Upper lobe of left lung (tissue), 6 donors: Measurements from ENCODE around the gene FGGY. TPM values are rescaled to one million over a fixed set of nuclear protein-coding genes. Genes with fewer than 3 reads are reported as not detected.

ENCODE experiments used
- ATAC-seq, 2 donors: fragments of 200-7000 bp; cut with Tn5 transposase; one replicate each; pipeline ENCODE4 v1.9.1; 2022; ENCODE audit warnings: mild to moderate bottlenecking in 2 of 2, moderate library complexity in 2 of 2; ENCODE audit not compliant: low FRiP score in 2 of 2
- DNase-seq, 2 donors: peaks; one replicate each; pipeline ENCODE4 v3.0.0-alpha.2; 2019 to 2020
- H3K27ac ChIP-seq, 4 donors: fragments of 200-600 bp; sonication (generic); one replicate each; pipeline ENCODE4 v1.5.1; 2016 to 2019
- H3K27me3 ChIP-seq, 4 donors: fragments of 200-600 bp; sonication (generic); one replicate each; pipeline ENCODE4 v1.5.1; 2017 to 2019
- H3K36me3 ChIP-seq, 4 donors: fragments of 200-600 bp; sonication (generic); one replicate each; pipeline ENCODE4 v1.5.1; 2016 to 2019
- H3K4me1 ChIP-seq, 4 donors: fragments of 200-600 bp; sonication (generic); one replicate each; pipeline ENCODE4 v1.5.1; 2018 to 2019
- H3K4me3 ChIP-seq, 4 donors: fragments of 200-600 bp; sonication (generic); one replicate each; pipeline ENCODE4 v1.5.1; 2017 to 2019; ENCODE audit warnings: mild to moderate bottlenecking in 2 of 4, moderate library complexity in 1 of 4
- H3K9me3 ChIP-seq, 4 donors: fragments of 200-600 bp; sonication (generic); one replicate each; pipeline ENCODE4 v1.5.1; 2018 to 2019
- EP300 ChIP-seq, 4 donors: sonication (generic); formaldehyde crosslinking; IDR thresholded peaks; one replicate each; pipeline ENCODE4 v1.5.1; 2017; ENCODE audit warnings: antibody characterized with exemption in 4 of 4, control low read depth in 2 of 4
- POLR2A ChIP-seq, 4 donors: fragments of 450-650 bp; IDR thresholded peaks; one replicate each; pipeline ENCODE4 v1.5.1; 2016 to 2017; ENCODE audit warnings: antibody characterized with exemption in 4 of 4, mild to moderate bottlenecking in 2 of 4
- POLR2AphosphoS5 ChIP-seq, 2 donors: sonication (generic); formaldehyde crosslinking; IDR thresholded peaks; one replicate each; pipeline ENCODE4 v1.5.1; 2017; ENCODE audit warnings: antibody characterized with exemption in 2 of 2
- WGBS, 2 donors: methylation state at CpG; one replicate each; pipeline ENCODE4 v1.1.5; 2017 to 2018; 5-methylcytosine and 5-hydroxymethylcytosine counted together
- total RNA-seq, 6 donors: library from RNA; depleted of rRNA in 4 of 6; stranded (reverse); fragments of >200 nt in 4 of 6; gene quantifications; one replicate each; pipeline versions ENCODE4 v1.1.0 to v1.2.1, GENCODE V29; 2016 to 2021
- TF ChIP-seq, protein P1 (sequence below), 6 experiments: fragments of 450-650 bp in 4 of 6; fragments of 200-600 bp in 2 of 6; sonication (generic) in 2 of 6; IDR thresholded peaks; one replicate each; pipeline ENCODE4 v1.5.1; 2016 to 2019; ENCODE audit warnings: antibody characterized with exemption in 6 of 6
- donor health status: DM: no; HTN: no; CAD: no; lungs with moderate emphysema.
- donor health status: DM: no; HTN: yes; CAD: no; lungs with severe emphysema.

The FGGY gene
- total RNA-seq, 6 donors from 2014 or later = 11.8 to 51.3 (median 22.6) TPM

DNA sequence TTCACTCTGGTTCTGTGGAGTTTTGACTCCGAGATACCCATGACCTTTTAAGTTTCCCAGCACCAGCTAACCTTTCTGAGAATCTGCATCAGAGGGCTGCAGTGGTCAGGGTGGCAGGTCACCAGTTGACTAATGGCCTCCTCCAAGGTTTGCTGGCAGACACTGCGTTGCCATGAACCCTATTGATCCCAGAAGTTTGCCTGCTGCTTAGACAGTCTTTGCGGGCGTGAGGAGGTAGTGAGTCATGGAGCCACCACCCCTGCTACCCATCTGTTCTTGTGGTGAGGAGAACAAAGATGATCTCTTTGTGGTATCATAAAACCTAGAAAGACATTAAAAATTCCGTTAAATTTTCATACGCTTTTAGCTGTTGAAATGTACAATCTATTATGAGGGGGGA lies 180.4 kb downstream of the FGGY start:
- Histone ChIP-seq H3K4me1 (no peaks in the 10 kb centered on the region), H3K9me3 (no peaks in the 10 kb centered on the region), H3K36me3 (no peaks in the 10 kb centered on the region), H3K27ac (no peak overlapping the region), H3K27me3 (no peaks in the 10 kb centered on the region), H3K4me3 (no peak overlapping the region)
- ATAC-seq = no peak
- DNase-seq = no peak
- TF ChIP-seq EP300 (IDR thresholded peaks at IDR 0.05) (no peak), POLR2A (IDR thresholded peaks at IDR 0.05) (no peak), POLR2AphosphoS5 (IDR thresholded peaks at IDR 0.05) (no peak)
- TF ChIP-seq, protein P1, sequence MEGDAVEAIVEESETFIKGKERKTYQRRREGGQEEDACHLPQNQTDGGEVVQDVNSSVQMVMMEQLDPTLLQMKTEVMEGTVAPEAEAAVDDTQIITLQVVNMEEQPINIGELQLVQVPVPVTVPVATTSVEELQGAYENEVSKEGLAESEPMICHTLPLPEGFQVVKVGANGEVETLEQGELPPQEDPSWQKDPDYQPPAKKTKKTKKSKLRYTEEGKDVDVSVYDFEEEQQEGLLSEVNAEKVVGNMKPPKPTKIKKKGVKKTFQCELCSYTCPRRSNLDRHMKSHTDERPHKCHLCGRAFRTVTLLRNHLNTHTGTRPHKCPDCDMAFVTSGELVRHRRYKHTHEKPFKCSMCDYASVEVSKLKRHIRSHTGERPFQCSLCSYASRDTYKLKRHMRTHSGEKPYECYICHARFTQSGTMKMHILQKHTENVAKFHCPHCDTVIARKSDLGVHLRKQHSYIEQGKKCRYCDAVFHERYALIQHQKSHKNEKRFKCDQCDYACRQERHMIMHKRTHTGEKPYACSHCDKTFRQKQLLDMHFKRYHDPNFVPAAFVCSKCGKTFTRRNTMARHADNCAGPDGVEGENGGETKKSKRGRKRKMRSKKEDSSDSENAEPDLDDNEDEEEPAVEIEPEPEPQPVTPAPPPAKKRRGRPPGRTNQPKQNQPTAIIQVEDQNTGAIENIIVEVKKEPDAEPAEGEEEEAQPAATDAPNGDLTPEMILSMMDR (IDR thresholded peaks at IDR 0.05) = no peak
- 90 to 96% methylated on average over 6 of the region's 6 CpGs for WGBS, 2 donors

DNA sequence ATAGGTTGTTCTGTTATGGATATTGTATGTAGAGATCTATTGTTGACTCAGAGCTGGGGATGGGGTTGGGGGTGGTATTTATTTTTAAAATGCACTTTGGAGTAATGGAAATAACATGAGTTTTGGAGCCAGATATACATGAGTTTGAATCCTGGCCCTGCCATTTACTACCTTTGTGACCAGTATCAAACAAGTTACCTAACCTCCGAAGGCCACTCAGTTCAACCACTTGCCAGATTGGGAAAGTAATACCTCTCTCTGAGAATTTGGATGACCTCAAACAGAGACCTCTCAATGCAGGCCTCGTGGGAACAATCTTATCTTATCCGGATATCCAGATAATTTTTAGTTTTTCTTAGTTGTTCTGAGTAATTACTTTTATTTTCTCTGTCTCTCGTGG lies 181.0 kb downstream of the FGGY start:
- no peaks in the 10 kb centered on the region for H3K9me3 ChIP-seq
- TF ChIP-seq, protein P1 (IDR thresholded peaks at IDR 0.05) = no peak
- no peak for TF ChIP-seq EP300 (IDR thresholded peaks at IDR 0.05)
- no peak for TF ChIP-seq POLR2A (IDR thresholded peaks at IDR 0.05)
- no peak for TF ChIP-seq POLR2AphosphoS5 (IDR thresholded peaks at IDR 0.05)
- WGBS, 2 donors = 88 to 92% methylated on average over 4 of the region's 4 CpGs
- H3K27ac ChIP-seq = no peak overlapping the region
- DNase-seq (no peak), ATAC-seq (no peak)
- H3K36me3 ChIP-seq = no peaks in the 10 kb centered on the region
- H3K4me3 ChIP-seq = no peak overlapping the region
- H3K27me3 ChIP-seq = no peaks in the 10 kb centered on the region
- no peaks in the 10 kb centered on the region for H3K4me1 ChIP-seq

DNA sequence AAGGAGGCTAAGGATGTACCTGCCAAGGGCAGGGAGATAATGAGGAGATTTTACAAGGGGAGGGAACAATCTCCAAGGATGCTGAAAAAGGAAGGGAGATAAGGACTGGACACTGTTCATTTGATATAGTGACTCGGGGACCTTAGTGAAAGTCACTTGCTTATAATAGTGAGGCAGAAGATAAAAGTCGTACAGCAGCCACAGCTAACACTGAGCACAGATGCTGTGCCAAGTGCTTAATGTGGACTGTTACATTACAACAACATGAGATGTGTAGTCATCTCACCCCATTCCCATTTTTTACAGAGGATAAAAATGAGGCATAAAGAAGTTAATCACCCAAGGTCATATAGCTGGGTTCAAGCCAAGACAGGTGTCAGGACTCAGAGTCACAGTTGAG lies 181.9 kb downstream of the FGGY start:
- Histone ChIP-seq H3K36me3 (no peaks in the 10 kb centered on the region), H3K9me3 (no peaks in the 10 kb centered on the region), H3K27me3 (no peaks in the 10 kb centered on the region), H3K27ac (no peak overlapping the region), H3K4me1 (peaks cover 0 to 3% (median 0%) of the 10 kb centered on the region in 4 donors), H3K4me3 (no peak overlapping the region)
- WGBS, 2 donors = 90% methylated on average over 2 of the region's 2 CpGs
- ATAC-seq (no peak), DNase-seq (no peak)
- TF ChIP-seq POLR2A (IDR thresholded peaks at IDR 0.05) = no peak
- TF ChIP-seq, protein P1 (IDR thresholded peaks at IDR 0.05) = no peak
- TF ChIP-seq EP300 (IDR thresholded peaks at IDR 0.05) = no peak
- no peak for TF ChIP-seq POLR2AphosphoS5 (IDR thresholded peaks at IDR 0.05)

DNA sequence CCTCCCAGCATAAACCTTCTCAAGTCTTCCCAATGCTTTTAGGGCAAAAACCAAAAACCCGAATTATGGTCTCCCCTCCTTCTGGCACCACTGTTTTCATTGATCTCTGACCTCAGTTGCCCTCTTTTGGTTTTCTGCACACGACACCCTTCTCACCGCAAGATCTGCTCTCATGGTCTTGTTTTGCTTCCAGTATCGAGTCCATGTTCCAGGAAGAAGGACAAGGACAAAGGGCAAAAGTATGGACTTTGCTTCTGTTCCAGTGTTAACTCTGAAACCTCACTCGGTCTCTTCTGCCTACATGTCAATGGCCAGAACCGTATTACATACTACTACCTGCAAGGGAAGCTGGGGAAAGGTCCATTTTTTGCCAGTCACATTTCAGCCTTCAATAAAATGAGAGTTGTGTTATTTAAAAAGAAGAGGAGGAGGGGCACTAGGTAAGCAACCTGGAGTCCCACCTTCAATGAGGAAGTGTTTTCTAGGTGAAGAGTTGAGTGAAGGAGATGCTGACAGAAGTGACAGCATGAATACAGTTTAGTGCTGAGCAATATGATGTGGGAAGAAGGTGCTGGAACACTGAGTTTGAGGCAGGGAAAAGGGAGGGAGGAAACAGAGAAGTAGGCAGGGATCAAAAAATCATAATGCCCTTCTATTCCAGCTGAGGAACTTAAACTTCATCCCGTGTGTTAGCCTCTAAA lies 183.4 kb downstream of the FGGY start:
- no peaks in the 10 kb centered on the region for H3K36me3 ChIP-seq
- ATAC-seq (no peak), DNase-seq (no peak)
- H3K27me3 ChIP-seq = no peaks in the 10 kb centered on the region
- WGBS, 2 donors = 93 to 94% methylated on average over 7 of the region's 7 CpGs
- H3K4me3 ChIP-seq = no peak overlapping the region
- H3K9me3 ChIP-seq = no peaks in the 10 kb centered on the region
- TF ChIP-seq, protein P1 (IDR thresholded peaks at IDR 0.05) = no peak
- TF ChIP-seq EP300 (IDR thresholded peaks at IDR 0.05) (no peak), POLR2AphosphoS5 (IDR thresholded peaks at IDR 0.05) (no peak), POLR2A (IDR thresholded peaks at IDR 0.05) (no peak)
- H3K27ac ChIP-seq = no peak overlapping the region
- H3K4me1 ChIP-seq = peaks cover 0 to 3% (median 0%) of the 10 kb centered on the region in 4 donors
